ENCODE results near the gene SEL1L2. TPM values are rescaled to one million over a fixed set of nuclear protein-coding genes. Genes with fewer than 3 reads are reported as not detected.

Gene SEL1L2
- polyA plus RNA-seq, 3 donors: not detected

DNA sequence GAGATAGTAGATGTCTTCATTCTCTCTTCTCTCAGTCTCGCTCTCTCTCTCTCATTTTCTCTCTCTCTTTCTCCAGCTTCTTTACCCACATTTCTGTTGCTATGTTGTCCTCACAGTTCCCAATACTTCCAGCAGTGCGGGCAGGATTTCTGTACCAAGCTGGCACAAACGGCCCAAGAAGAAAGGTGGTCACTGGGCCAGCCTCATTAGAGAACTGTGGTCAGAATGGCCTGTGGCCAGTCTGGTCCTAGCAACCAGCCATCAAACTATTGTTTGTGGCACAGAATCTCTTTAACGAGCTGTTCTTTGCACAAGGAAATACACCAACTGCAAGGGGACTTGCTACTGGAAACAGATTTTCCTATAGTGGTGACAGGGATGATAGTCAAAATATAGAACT is 81.3 kb downstream of the SEL1L2 start:
- intact Hi-C loops (cut with micrococcal nuclease): no loop called here
- H3K4me3 ChIP-seq (replicated peaks in 1 of 3; ENCODE audit: low read depth in 2 of 3, low read length in 3 of 3): no peak overlapping the region
- no peaks in the 10 kb centered on the region for H4K20me1 ChIP-seq (ENCODE audit: insufficient read depth, low read length)
- no peak overlapping the region for H3K4me3 Mint-ChIP-seq
- H3K4me1 ChIP-seq (ENCODE audit: control insufficient read depth in 1 of 2, insufficient read depth in 2 of 2, low read length in 2 of 2): no peaks in the 10 kb centered on the region
- no peaks in the 10 kb centered on the region for H3K36me3 ChIP-seq (replicated peaks in 1 of 2; ENCODE audit: control insufficient read depth in 1 of 2, insufficient read depth in 2 of 2, low read length in 2 of 2)
- no peaks in the 10 kb centered on the region for H3K79me2 ChIP-seq (ENCODE audit: insufficient read depth, low read length)
- H3K36me3 Mint-ChIP-seq: no peaks in the 10 kb centered on the region
- H2AFZ ChIP-seq (ENCODE audit: insufficient read depth, low read depth, low read length, poor library complexity, severe bottlenecking): no peak overlapping the region
- no peak overlapping the region for H3K27ac ChIP-seq (ENCODE audit: low read depth in 1 of 2, low read length in 2 of 2)
- 96% methylated on average over 4 of the region's 4 CpGs for WGBS (ENCODE audit: insufficient coverage)
- no peaks in the 10 kb centered on the region for H3K27me3 ChIP-seq (ENCODE audit: control insufficient read depth in 2 of 2, insufficient read depth in 2 of 2, low read length in 2 of 2)
- TF ChIP-seq, protein P1, sequence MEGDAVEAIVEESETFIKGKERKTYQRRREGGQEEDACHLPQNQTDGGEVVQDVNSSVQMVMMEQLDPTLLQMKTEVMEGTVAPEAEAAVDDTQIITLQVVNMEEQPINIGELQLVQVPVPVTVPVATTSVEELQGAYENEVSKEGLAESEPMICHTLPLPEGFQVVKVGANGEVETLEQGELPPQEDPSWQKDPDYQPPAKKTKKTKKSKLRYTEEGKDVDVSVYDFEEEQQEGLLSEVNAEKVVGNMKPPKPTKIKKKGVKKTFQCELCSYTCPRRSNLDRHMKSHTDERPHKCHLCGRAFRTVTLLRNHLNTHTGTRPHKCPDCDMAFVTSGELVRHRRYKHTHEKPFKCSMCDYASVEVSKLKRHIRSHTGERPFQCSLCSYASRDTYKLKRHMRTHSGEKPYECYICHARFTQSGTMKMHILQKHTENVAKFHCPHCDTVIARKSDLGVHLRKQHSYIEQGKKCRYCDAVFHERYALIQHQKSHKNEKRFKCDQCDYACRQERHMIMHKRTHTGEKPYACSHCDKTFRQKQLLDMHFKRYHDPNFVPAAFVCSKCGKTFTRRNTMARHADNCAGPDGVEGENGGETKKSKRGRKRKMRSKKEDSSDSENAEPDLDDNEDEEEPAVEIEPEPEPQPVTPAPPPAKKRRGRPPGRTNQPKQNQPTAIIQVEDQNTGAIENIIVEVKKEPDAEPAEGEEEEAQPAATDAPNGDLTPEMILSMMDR (IDR thresholded peaks at IDR 0.05): no peak
- DNase-seq: no peak
- H3K4me1 Mint-ChIP-seq: no peaks in the 10 kb centered on the region
- H3K9me3 ChIP-seq (replicated peaks in 1 of 2; ENCODE audit: control insufficient read depth in 1 of 2, insufficient read depth in 1 of 2, low read length in 2 of 2): no peaks in the 10 kb centered on the region
- peaks cover 0 to 7% (median 0%) of the 10 kb centered on the region in 7 donors for H3K9me3 Mint-ChIP-seq
- no peak overlapping the region for H3K27ac Mint-ChIP-seq
- H3K27me3 Mint-ChIP-seq (ENCODE audit: low read depth in 3 of 3): peaks cover 6 to 15% (median 7%) of the 10 kb centered on the region in 3 donors
- no peak overlapping the region for H3K4me2 ChIP-seq (replicated peaks; ENCODE audit: extremely low read depth, low read length, poor library complexity, severe bottlenecking)
- no peak overlapping the region for H3K9ac ChIP-seq (ENCODE audit: insufficient read depth, low read length, poor library complexity, severe bottlenecking)

DNA sequence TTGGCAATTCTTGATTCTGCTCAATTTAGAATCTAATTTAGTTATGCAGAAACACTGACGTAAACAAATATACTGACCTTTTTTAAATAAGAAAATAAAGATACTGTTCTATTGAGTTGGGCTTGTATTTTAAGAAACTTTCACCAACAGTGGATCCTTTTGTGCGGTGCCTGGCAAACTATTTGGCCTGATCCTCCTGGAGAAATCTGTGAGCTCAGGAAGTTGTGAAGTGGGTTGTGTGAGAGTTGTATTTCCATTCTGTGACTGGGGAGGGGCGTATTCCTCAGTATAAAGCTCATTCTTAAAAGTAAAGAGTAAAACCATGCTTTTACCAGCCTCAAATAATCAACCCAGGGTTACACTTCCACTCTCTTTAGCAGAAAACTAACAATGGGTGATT is 85.6 kb downstream of the SEL1L2 start:
- intact Hi-C loops (cut with micrococcal nuclease): no loop called here

More for the DNA sequence above, 85.6 kb downstream of the SEL1L2 start:
- Histone ChIP-seq H3K4me2 (replicated peaks; ENCODE audit: extremely low read depth, low read length, poor library complexity, severe bottlenecking) (no peak overlapping the region), H2AFZ (ENCODE audit: insufficient read depth, low read depth, low read length, poor library complexity, severe bottlenecking) (no peak overlapping the region), H4K20me1 (ENCODE audit: insufficient read depth, low read length) (no peaks in the 10 kb centered on the region), H3K36me3 (replicated peaks in 1 of 2; ENCODE audit: control insufficient read depth in 1 of 2, insufficient read depth in 2 of 2, low read length in 2 of 2) (no peaks in the 10 kb centered on the region), H3K9ac (ENCODE audit: insufficient read depth, low read length, poor library complexity, severe bottlenecking) (no peak overlapping the region), H3K27ac (ENCODE audit: low read depth in 1 of 2, low read length in 2 of 2) (no peak overlapping the region), H3K27me3 (ENCODE audit: control insufficient read depth in 2 of 2, insufficient read depth in 2 of 2, low read length in 2 of 2) (no peaks in the 10 kb centered on the region), H3K9me3 (replicated peaks in 1 of 2; ENCODE audit: control insufficient read depth in 1 of 2, insufficient read depth in 1 of 2, low read length in 2 of 2) (no peaks in the 10 kb centered on the region), H3K4me3 (replicated peaks in 1 of 3; ENCODE audit: low read depth in 2 of 3, low read length in 3 of 3) (no peak overlapping the region), H3K79me2 (ENCODE audit: insufficient read depth, low read length) (no peaks in the 10 kb centered on the region), H3K4me1 (ENCODE audit: control insufficient read depth in 1 of 2, insufficient read depth in 2 of 2, low read length in 2 of 2) (no peaks in the 10 kb centered on the region)
- Mint-ChIP-seq H3K4me3 (no peak overlapping the region), H3K27ac (no peak overlapping the region), H3K4me1 (no peaks in the 10 kb centered on the region), H3K36me3 (no peaks in the 10 kb centered on the region), H3K27me3 (ENCODE audit: low read depth in 3 of 3) (peaks cover 2 to 11% (median 6%) of the 10 kb centered on the region in 3 donors), H3K9me3 (peaks cover 0 to 7% (median 0%) of the 10 kb centered on the region in 7 donors)
- TF ChIP-seq, protein P1 (IDR thresholded peaks at IDR 0.05): no peak
- no CpG with 5 or more reads among the region's 3 CpGs for WGBS (ENCODE audit: insufficient coverage)
- no peak for DNase-seq
